Ureter (tissue), 1 donor: ENCODE results near the gene LTO1. TPM values are rescaled to one million over a fixed set of nuclear protein-coding genes. Genes with fewer than 3 reads are reported as not detected.
A peak's percentile ranks its signal among the peaks of the same experiment; 100 is the strongest.

Experiments
- DNase-seq: peaks from one replicate; pipeline ENCODE4 v3.0.0-alpha.2; 2020; ENCODE audit warnings: low spot score
- total RNA-seq: library from RNA; stranded (reverse); gene quantifications from one replicate; pipeline ENCODE4 v1.2.4, GENCODE V29; 2023
- donor health status: DM: yes; HTN: yes; CAD: no.

LTO1 gene
- total RNA-seq, 1 donor from 2014 or later: 42.1 TPM

- no peak for DNase-seq
Measured at GRCh38 chr11:69677749-69678148, 2.6 kb upstream of the LTO1 start.

GRCh38 chr11:69674267-69674885 is 777 bp downstream of the LTO1 start:
- DNase-seq: no peak

- no peak for DNase-seq
Measured at GRCh38 chr11:69671734-69672465, 3.3 kb downstream of the LTO1 start.

- DNase-seq: peak; percentile 87
Measured at GRCh38 chr11:69670158-69670845, 4.9 kb downstream of the LTO1 start.

- no peak for DNase-seq
Measured at GRCh38 chr11:69669486-69669885, 5.7 kb downstream of the LTO1 start.

- DNase-seq: no peak
Measured at GRCh38 chr11:69667619-69668604, 7.2 kb downstream of the LTO1 start.

- DNase-seq: no peak
Measured at GRCh38 chr11:69666752-69667536, 8.2 kb downstream of the LTO1 start.

GRCh38 chr11:69666261-69666660 is 8.9 kb downstream of the LTO1 start:
- DNase-seq: no peak

- DNase-seq: no peak
Measured at GRCh38 chr11:69665669-69666068, 9.5 kb downstream of the LTO1 start.

- no peak for DNase-seq
Measured at GRCh38 chr11:69664901-69665300, 10.3 kb downstream of the LTO1 start.

GRCh38 chr11:69664103-69664775 is 10.9 kb downstream of the LTO1 start:
- no peak for DNase-seq

- DNase-seq: no peak
Measured at GRCh38 chr11:69663326-69663725, 11.8 kb downstream of the LTO1 start.

- DNase-seq: no peak
Measured at GRCh38 chr11:69662806-69663205, 12.3 kb downstream of the LTO1 start.

- no peak for DNase-seq
Measured at GRCh38 chr11:69662021-69662698, 13.0 kb downstream of the LTO1 start.

- no peak for DNase-seq
Measured at GRCh38 chr11:69661413-69661715, 13.8 kb downstream of the LTO1 start.

GRCh38 chr11:69660001-69660500 is 15.1 kb downstream of the LTO1 start:
- no peak for DNase-seq

- no peak for DNase-seq
Measured at GRCh38 chr11:69659591-69659990, 15.6 kb downstream of the LTO1 start.

- no peak for DNase-seq
Measured at GRCh38 chr11:69658626-69659450, 16.3 kb downstream of the LTO1 start.
